ENCODE measurements around the gene SCAI.
"Not testable (repeated sequence)": the region's sequence is repeated elsewhere in the genome, so short reads cannot be mapped to it uniquely, and the experiment has no call there.

Gene SCAI

GRCh38 chr9:125143377-125144090, at the start of gene SCAI:
Gene SCAI (minus strand): TSS chr9:125143528. CDS start chr9:125143437, 91 bp downstream.
- peak; percentile 99 for DNase-seq

DNA sequence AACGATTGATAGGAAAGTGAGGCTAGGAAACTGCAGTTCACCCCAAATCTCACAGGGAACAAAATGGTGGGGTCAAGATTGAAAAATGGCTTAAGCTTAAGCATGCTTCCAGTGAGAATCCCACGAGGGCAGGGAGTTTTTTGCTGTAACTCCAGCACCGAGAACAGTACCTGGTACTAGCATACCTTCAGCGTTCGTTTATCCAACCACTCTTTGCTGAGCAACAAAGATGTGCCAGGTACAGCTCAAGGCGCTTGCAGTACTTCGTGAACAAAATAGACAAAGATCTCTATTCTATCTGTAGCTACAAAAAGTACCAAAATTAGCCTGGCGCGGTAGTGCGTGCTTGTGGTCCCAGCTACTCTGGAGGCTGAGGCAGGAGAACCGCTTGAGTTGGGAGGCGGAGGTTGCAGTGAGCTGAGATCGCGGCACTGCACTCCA, 47.1 kb upstream of the SCAI start:
- no peak for DNase-seq

- DNase-seq: peak; percentile 98
These were observed 46.3 kb upstream of the SCAI start, which contains the start of gene PPP6C for GRCh38 chr9:125189361-125190289. Gene PPP6C (minus strand): TSS chr9:125189803. CDS start chr9:125189718, 85 bp downstream.

DNA sequence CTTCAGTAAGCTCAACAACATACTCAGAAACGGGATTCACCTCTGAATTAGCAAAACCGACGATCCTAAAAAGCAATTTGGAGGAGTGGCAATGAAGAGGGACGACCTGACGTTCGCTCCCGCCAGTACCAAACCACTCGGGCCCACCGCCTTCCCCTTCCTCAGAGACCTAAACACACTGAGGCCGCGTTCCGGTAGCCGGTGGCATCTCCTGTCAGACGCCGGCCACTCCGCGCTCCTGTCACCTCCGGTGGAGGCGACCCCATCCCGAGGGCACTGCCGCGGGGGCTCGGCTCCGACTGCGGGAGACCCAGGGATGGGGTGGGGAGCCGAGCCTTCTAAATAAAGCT, 45.7 kb upstream of the SCAI start:
- DNase-seq: no peak

DNA sequence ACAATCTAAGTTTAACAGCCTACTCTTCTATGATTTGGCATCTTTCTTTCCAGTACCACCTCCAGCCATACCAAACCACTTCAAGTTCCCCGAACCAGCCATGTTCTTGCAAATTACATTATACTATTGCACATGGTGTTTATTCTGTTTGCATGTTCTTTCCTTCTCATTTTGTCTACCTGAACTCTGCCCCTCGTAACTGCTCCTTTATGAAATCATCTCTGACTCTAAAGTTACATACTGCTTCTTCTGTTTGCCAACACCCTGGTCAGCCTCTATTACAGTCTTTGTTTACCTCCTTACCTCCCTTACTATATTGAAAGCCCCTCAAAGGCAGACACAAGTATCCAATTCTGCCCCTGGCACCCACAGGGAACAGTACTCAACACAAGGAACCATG, 40.2 kb upstream of the SCAI start:
- no peak for DNase-seq

DNA sequence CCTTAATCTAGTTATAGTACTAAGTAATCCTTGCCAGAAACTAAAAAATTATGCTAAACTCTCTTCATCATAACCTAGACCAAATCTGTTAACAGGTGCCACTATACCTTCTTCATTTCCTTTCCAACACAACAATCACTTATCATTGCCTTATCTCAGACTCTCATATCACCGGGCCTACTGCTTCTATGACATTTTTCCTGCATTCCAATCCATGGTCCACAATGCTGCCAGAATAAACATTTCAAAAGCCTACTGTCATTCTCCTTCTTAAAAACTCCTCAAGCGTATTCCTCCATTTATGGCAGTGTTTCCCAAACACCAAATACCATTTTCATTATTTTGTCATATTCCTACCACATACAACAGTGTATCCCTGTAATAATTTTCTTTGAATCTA, 39.7 kb upstream of the SCAI start:
- no peak for DNase-seq

DNA sequence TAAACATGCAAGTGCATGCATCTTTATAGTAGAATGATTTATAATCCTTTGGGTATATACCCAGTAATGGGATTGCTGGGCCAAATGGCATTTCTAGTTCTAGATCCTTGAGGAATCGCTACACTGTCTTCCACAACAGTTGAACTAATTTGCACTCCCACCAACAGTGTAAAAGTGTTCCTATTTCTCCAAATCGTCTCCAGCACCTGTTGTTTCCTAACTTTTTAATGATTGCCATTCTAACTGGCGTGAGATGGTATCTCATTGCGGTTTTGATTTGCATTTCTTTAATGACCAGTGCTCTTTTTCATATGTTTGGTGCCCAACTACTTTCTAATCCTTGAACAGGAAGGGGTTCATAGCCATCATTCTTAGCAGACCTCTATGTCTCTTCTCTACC, 38.4 kb upstream of the SCAI start:
- not testable (repeated sequence) for DNase-seq

DNA sequence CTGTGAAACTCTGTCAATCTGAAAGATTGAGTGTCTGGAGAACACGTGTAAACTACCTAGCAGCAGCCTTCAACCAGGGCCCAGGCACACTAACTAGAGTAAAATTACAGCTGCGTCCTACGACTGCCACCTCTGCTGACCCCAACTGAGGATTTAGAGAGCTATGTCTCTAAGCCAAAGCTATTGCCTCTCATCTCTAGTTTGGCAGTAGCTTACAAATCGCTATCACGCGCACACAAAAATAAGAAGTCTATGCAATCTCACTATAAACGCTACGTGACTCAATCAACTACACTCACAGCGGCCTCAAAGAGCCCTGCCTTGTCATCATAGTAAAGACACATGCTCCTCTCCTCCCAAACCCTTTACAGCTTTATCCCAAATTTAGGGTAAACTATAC, 37.5 kb upstream of the SCAI start:
- DNase-seq: no peak

DNA sequence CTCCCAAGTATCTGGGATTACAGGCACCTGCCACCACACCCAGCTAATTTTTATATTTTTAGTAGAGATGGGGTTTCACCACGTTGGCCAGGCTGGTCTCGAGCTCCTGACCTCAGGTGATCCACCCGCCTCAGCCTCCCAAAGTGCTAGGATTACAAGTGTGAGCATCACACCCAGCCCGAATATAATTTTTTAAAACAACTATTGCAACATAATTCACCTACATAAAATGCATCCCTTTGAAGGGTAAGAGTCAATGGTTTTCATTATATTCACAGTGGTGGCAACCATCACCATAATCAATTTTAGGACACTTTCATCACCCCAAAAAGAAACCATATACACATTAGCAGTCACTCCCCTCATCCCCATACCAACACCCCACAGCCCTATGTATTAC, 36.4 kb upstream of the SCAI start:
- DNase-seq: not testable (repeated sequence)

DNA sequence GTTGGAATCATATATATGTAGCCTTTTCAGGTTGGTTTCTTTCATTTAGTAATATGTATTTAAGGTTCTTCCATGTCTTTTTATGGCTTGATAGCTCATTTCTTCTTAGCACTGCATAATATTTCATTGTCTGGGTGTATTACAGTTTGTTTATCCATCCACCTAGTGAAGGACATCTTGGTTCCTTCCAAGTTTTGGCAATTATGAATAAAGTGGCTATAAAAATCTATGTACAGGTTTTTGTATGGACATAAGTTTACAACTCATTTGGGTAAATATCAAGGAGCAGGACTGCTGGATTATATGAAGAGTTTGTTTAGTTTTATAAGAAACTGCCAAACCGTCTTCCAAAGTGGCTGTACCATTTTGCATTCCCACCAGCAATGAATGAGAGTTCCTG, 34.6 kb upstream of the SCAI start:
- no peak for DNase-seq

GRCh38 chr9:125176636-125177035, 33.3 kb upstream of the SCAI start:
- no peak for DNase-seq

DNA sequence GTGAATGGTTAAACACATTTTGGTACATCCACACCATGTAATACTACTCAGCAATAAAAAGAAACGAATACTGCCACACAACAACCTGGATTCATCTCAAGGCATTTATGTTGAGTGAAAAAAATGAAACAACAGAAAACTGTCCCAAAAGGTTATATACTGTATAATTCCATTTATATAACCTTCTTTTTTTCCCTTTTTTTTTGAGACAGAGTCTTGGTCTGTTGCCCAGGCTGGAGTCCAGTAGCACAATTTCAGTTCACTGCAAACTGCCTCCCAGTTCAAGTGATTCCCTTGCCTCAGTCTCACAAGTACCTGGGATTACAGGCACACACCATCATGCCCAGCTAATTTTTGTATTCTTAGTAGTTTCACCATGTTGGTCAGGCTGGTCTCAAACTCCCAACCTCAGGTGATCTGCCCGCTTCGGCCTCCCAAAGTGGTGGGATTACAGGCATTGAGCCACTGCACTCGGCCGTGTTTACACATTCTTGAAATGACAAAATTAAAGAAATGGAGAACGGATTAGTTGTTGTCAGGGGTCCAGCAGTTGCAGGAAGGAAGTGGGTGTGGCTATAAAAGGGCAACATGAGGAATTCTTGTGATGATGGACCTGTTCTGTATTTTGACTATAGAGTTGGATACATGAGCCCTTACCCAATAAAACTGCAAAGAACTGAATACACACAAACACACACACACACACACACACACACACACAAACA, 28.9 kb upstream of the SCAI start:
- DNase-seq: no peak

DNA sequence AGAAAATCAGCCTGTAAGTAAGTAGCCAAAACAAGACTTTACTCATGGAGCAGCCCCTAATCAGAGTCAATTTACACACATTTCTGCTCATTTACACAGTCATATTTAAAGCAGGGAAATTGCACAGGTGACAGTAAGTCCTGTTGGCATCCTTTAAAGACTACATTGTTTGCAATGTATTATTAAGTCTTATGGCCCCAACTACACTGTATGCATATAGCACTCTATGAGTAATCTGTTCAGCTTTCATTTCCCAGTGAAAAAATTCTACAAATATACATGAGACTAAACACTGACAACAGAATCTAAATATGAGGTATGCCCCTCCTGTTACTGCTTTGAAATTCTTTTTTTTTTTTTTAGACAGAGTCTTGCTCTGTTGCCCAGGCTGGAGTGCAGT, 26.6 kb upstream of the SCAI start:
- DNase-seq: no peak

- DNase-seq: no peak
These were observed 23.4 kb upstream of the SCAI start for GRCh38 chr9:125166762-125167161.

DNA sequence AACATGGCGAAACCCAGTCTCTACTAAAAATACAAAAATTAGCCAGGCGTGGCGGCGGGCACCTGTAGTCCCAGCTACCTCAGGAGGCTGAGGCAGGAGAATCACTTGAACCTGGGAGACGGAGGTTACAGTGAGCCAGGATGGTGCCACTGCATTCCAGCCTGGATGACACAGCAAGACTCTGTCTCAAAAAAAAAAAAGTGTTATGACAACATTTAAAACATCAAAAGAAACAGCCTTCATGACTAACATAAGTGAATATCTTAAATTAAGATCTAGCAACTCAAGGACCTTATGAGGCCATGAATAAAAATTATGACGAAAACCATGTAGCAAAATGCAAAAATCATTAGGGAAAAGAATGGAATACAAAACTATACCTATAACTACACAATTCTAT, 19.6 kb upstream of the SCAI start:
- not testable (repeated sequence) for DNase-seq

DNA sequence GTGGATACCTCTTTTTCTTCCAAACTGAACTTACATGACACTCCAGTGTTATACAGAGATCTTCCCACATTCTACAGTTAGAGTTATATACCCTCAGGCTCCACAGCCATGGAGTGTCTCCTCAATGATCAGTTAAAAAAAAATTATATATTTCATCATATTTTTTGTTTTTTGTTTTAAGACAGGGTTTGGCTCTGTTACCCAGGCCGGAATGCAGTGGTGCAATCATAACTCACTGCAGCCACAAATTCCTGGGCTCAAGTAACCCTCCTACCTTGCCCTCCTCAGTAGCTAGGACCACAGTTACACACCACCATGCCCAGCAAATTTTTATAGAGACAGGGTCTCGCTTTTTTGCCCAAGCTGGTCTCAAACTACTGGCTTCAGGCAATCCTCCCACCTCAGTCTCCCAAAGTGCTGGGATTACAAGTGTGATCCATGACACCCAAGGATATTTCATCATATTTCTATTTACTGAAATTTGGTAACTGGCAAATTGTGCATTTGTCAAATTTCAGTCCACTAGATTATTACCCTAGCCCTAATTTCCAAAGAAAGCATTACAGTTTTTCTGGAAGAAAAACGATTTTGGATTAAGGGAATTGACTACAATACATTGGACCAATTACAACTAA, 18.1 kb upstream of the SCAI start:
- no peak for DNase-seq

GRCh38 chr9:125160750-125161149, 17.4 kb upstream of the SCAI start:
- no peak for DNase-seq

- no peak for DNase-seq
These were observed 13.2 kb upstream of the SCAI start for GRCh38 chr9:125156551-125156950.

DNA sequence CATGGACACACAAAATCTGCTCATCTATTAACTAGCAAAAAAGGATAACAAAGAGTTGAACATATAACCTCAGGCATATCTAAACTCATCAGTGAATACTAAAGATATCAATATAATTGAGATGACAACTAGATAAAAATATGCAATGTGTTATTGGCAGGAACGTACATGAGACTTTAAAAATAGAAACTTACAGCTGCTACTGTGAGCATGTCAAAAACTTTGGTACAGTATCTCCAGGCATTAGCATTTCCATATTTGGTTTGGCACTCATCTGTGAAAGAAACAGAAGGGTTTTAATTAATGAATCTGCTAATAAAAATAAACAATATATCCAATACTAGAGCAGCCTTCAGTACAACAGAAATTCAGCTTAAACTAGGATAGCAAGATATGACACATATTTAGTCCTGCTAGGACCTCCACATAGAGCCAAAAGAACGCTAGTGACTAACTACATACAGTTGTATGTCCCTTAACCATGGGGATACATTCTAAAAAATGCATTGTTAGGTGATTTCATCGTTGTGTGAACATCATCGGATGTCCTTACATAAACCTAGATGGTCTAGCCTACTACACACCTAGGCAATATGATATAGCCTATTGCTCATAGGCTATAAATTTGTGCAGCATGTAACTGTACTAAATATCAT, 10.5 kb upstream of the SCAI start:
- no peak for DNase-seq

GRCh38 chr9:125151730-125152129, 8.4 kb upstream of the SCAI start:
- DNase-seq: no peak

GRCh38 chr9:125150349-125151245, 7.3 kb upstream of the SCAI start:
- no peak for DNase-seq

All from right hindlimb (tissue), 1 donor.